IgD-negative memory B cell (primary cell): Measurements from ENCODE around the gene IRX4. TPM values are rescaled to one million over a fixed set of nuclear protein-coding genes. Genes with fewer than 3 reads are reported as not detected.

Experiments used
- H3K27ac Mint-ChIP-seq, 3 donors: one replicate each; pipeline ENCODE4 v1.8.0; 2020 to 2022; ENCODE audit warnings: mild to moderate bottlenecking in 3 of 3, mixed read lengths in 3 of 3, moderate library complexity in 1 of 3
- H3K27me3 Mint-ChIP-seq: one replicate; pipeline ENCODE4 v1.8.0; 2021; ENCODE audit warnings: mixed read lengths
- H3K36me3 Mint-ChIP-seq: one replicate; pipeline ENCODE4 v1.8.0; 2020; ENCODE audit warnings: mild to moderate bottlenecking, mixed read lengths
- H3K4me1 Mint-ChIP-seq, 3 donors: one replicate each; pipeline ENCODE4 v1.8.0; 2020 to 2022; ENCODE audit warnings: mixed read lengths in 3 of 3, mild to moderate bottlenecking in 1 of 3
- H3K4me3 Mint-ChIP-seq, 4 donors: one replicate each; pipeline ENCODE4 v1.8.0; 2020 to 2022; ENCODE audit warnings: mild to moderate bottlenecking in 4 of 4, mixed read lengths in 4 of 4, moderate library complexity in 3 of 4
- H3K9me3 Mint-ChIP-seq, 3 donors: one replicate each; pipeline ENCODE4 v1.8.0; 2020 to 2021; ENCODE audit warnings: mixed read lengths in 3 of 3, mild to moderate bottlenecking in 1 of 3
- polyA plus RNA-seq: library from polyadenylated mRNA; unstranded; fragments of 300-500 nt; fragmentation: Illumina TruSeq; gene quantifications from one replicate; pipeline ENCODE4 v1.2.3, GENCODE V29; 2021

The IRX4 gene
- polyA plus RNA-seq, 1 donor from 2014 or later, result not detected

GRCh38 chr5:1880377-1881025, 2.2 kb downstream of the IRX4 start:
- H3K4me1 Mint-ChIP-seq, result peaks cover 5 to 11% (median 10%) of the 10 kb centered on the region in 3 donors
- peak overlapping the region in 1 of 4 donors; percentile 20 for H3K4me3 Mint-ChIP-seq
- no peaks in the 10 kb centered on the region for H3K36me3 Mint-ChIP-seq
- H3K27ac Mint-ChIP-seq, result peak overlapping the region in 1 of 3 donors; percentile 84
- H3K27me3 Mint-ChIP-seq, result peaks cover 42% of the 10 kb centered on the region
- H3K9me3 Mint-ChIP-seq, result peaks cover 0 to 9% (median 0%) of the 10 kb centered on the region in 3 donors

GRCh38 chr5:1879292-1880263, 3.1 kb downstream of the IRX4 start:
- Mint-ChIP-seq H3K36me3 (no peaks in the 10 kb centered on the region), H3K9me3 (peaks cover 0 to 9% (median 0%) of the 10 kb centered on the region in 3 donors), H3K27me3 (peaks cover 43% of the 10 kb centered on the region), H3K27ac (peak overlapping the region; percentile 80 to 84 (median 83)), H3K4me3 (peak overlapping the region in 2 of 4 donors; percentile 20 to 83), H3K4me1 (peaks cover 5 to 15% (median 11%) of the 10 kb centered on the region in 3 donors)

GRCh38 chr5:1878050-1878849, 4.5 kb downstream of the IRX4 start:
- peaks cover 0 to 6% (median 0%) of the 10 kb centered on the region in 3 donors for H3K9me3 Mint-ChIP-seq
- no peak overlapping the region for H3K4me3 Mint-ChIP-seq
- H3K27me3 Mint-ChIP-seq, result peaks cover 43% of the 10 kb centered on the region
- H3K36me3 Mint-ChIP-seq, result no peaks in the 10 kb centered on the region
- H3K4me1 Mint-ChIP-seq, result peaks cover 0 to 11% (median 8%) of the 10 kb centered on the region in 3 donors
- peak overlapping the region in 1 of 3 donors; percentile 3 for H3K27ac Mint-ChIP-seq

DNA sequence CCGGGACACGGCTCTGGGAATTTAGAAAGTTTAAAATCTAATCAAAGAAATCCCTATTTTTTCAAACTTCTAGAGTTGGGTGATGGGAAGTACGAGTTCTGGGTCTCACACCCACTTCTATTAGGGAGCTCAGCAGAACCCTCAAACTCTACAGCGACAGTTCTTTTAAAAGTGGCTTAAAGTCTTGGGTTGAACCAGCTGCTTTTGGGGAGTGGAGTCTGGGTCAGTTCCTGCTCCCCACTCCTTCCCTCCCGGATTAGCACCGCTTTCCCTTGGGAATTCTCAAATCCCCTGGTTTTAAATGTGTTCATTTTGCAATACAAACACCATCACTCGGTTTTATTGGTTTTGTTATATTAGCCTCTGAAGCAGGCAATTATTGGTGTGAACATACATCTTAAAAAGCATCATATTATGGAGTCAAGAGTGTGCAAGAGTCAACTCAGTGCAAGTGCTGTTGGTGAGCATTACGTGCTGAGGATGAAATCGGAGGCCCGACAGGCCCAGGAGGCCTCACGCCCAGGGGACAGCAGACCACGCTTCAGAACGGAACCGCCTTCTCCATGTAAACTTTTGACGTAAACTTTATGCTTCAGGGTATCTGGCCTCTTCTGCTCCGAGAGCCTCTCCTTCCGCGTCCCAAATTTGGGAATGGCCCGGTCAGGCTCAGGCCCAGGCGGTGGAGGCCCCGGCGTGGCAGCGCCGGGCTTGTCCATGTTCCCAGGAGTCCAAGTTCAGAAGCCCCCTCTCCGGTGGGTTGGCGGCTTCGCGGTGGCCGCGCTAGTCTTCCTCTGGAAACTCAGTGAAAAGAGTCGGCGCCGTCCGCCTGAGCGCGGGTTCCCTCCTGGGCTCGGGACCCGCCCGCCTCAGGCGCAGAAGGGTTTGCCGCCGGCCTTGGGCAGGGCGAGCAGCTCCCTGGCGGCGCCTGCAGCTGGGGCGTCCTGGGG, 5.3 kb downstream of the IRX4 start:
- H3K27me3 Mint-ChIP-seq, result peaks cover 48% of the 10 kb centered on the region
- H3K4me1 Mint-ChIP-seq, result peaks cover 2 to 11% (median 8%) of the 10 kb centered on the region in 3 donors
- peak overlapping the region in 1 of 4 donors; percentile 39 for H3K4me3 Mint-ChIP-seq
- H3K27ac Mint-ChIP-seq, result peak overlapping the region in 1 of 3 donors; percentile 61
- H3K9me3 Mint-ChIP-seq, result peaks cover 0 to 6% (median 0%) of the 10 kb centered on the region in 3 donors
- H3K36me3 Mint-ChIP-seq, result no peaks in the 10 kb centered on the region

DNA sequence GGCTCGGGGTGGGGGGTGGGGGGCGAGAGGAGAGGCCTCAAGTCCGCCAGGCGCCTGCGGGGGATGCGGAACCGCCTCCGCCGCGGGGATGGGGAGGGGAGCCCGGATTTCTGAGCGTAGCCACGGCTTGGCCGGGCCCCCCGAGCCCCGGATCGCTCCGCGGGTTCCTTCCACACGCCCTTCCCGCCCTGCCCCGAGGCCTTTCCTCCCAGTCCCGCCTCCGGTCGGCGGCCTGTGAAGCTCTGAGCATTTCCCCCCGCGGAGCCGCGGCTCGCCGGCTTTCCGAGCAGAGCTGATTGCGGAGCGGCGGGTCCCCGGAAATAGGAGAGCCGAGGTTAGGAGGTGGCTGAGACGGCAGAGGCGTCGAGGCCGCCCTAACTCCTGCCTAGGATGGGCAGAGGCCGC, 6.1 kb downstream of the IRX4 start:
- Mint-ChIP-seq H3K27ac (peak overlapping the region in 1 of 3 donors; percentile 61), H3K4me1 (peaks cover 2 to 11% (median 8%) of the 10 kb centered on the region in 3 donors), H3K27me3 (peaks cover 48% of the 10 kb centered on the region), H3K4me3 (peak overlapping the region in 1 of 4 donors; percentile 3), H3K9me3 (peaks cover 0 to 6% (median 0%) of the 10 kb centered on the region in 3 donors), H3K36me3 (no peaks in the 10 kb centered on the region)

- peaks cover 0 to 6% (median 0%) of the 10 kb centered on the region in 3 donors for H3K9me3 Mint-ChIP-seq
- peaks cover 45% of the 10 kb centered on the region for H3K27me3 Mint-ChIP-seq
- H3K4me3 Mint-ChIP-seq, result peak overlapping the region in 3 of 4 donors; percentile 17 to 90 (median 35)
- H3K27ac Mint-ChIP-seq, result peak overlapping the region in 2 of 3 donors; percentile 74 to 78
- no peaks in the 10 kb centered on the region for H3K36me3 Mint-ChIP-seq
- H3K4me1 Mint-ChIP-seq, result peaks cover 2 to 11% (median 8%) of the 10 kb centered on the region in 3 donors
Observed at GRCh38 chr5:1875843-1876659, 6.7 kb downstream of the IRX4 start.

- Mint-ChIP-seq H3K9me3 (peaks cover 0 to 6% (median 0%) of the 10 kb centered on the region in 3 donors), H3K4me3 (peak overlapping the region in 3 of 4 donors; percentile 53 to 81 (median 81)), H3K27me3 (peaks cover 42% of the 10 kb centered on the region), H3K4me1 (peaks cover 2 to 11% (median 6%) of the 10 kb centered on the region in 3 donors), H3K36me3 (no peaks in the 10 kb centered on the region), H3K27ac (peak overlapping the region in 2 of 3 donors; percentile 78 to 87)
Observed at GRCh38 chr5:1875281-1875842, 7.4 kb downstream of the IRX4 start.

DNA sequence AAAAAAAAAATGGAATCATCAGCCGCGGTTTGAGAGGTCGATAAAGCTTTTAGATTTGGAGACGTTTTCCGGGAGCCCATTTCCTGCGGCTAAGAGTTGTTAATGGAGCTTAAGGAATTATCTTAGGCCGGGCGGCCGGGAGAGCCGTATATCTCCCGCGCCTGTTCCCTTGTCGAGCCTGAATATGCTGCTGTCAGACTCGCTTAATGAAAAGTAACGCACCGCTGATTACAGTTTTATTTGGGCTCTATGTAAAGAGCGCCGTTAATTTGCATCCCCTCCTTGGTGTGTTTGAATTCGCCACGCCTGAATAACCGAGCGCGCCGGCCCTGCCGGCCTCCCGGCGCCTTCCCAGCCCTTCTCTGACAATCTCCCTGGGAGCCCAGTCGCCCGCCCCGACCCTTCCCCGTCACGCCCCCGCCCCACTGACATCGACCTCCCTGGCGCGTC, 7.9 kb downstream of the IRX4 start:
- Mint-ChIP-seq H3K27me3 (peaks cover 37% of the 10 kb centered on the region), H3K36me3 (no peaks in the 10 kb centered on the region), H3K4me3 (peak overlapping the region in 3 of 4 donors; percentile 53 to 81 (median 81)), H3K4me1 (peaks cover 2 to 11% (median 6%) of the 10 kb centered on the region in 3 donors), H3K9me3 (peaks cover 0 to 6% (median 0%) of the 10 kb centered on the region in 3 donors), H3K27ac (peak overlapping the region in 1 of 3 donors; percentile 87)

- Mint-ChIP-seq H3K27me3 (peaks cover 32% of the 10 kb centered on the region), H3K4me3 (peak overlapping the region in 2 of 4 donors; percentile 53 to 68), H3K27ac (no peak overlapping the region), H3K36me3 (no peaks in the 10 kb centered on the region), H3K9me3 (peaks cover 0 to 2% (median 0%) of the 10 kb centered on the region in 3 donors), H3K4me1 (peaks cover 2 to 11% (median 6%) of the 10 kb centered on the region in 3 donors)
Observed at GRCh38 chr5:1874348-1874747, 8.4 kb downstream of the IRX4 start.

DNA sequence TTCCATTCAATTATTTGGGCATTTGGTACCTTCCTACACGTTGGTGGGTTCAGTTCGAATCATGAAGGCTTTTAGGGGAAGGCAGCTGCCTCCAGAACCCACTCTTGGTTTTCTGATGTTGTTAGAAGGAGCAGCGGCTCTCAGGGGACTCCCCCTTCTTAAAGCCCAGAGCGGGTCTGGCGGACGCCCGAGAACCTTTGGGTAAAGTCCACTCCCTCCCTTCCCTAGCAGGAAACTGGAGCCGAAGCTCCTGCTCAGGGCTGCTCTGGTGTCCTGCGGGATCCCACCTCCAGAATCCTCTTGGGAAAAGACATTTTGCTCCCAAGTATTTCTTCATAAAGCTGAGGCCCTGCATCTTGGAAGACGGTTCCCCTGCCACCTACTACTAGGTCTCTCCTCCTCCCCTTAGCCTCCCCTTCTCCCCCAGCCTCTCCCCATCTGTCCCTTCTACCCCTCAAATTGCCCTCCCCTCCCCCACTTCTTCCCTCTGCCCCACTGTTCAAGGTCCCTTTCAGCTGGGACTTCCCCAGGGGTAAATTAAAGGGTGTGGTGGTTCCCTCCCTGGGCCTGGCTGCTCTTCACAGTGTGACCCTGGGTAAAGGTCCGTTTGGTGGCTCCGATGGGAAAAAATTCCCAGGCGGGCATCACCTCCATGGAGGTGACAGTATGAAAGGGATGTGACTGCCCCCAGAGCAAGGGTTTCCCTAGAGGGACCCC, 9.3 kb downstream of the IRX4 start:
- H3K4me1 Mint-ChIP-seq, result peaks cover 2 to 11% (median 6%) of the 10 kb centered on the region in 3 donors
- H3K9me3 Mint-ChIP-seq, result peaks cover 0 to 2% (median 0%) of the 10 kb centered on the region in 3 donors
- H3K36me3 Mint-ChIP-seq, result no peaks in the 10 kb centered on the region
- H3K27me3 Mint-ChIP-seq, result peaks cover 29% of the 10 kb centered on the region
- H3K27ac Mint-ChIP-seq, result no peak overlapping the region
- peak overlapping the region in 1 of 4 donors; percentile 12 for H3K4me3 Mint-ChIP-seq

DNA sequence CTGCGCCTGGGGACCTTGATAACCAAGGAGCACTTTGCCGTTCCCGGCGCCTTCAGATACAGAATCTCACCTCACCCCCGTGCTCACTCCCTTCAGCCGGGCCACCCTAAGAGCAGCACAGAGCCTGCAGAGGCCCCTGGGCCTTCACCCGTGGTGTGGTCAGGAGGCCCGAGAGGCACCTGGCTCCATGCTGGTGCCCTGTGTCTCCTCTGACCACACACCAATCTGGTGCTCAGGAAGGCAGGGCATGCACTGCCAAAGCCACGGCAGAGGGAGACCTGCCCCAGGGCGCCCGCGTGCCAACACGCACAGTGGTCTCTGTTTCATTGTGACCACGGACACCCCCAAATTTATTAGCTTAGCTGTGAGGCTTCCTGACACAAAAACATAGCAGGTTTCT, 11.3 kb downstream of the IRX4 start:
- Mint-ChIP-seq H3K4me3 (no peak overlapping the region), H3K36me3 (no peaks in the 10 kb centered on the region), H3K27me3 (peaks cover 23% of the 10 kb centered on the region), H3K4me1 (peaks cover 2 to 11% (median 3%) of the 10 kb centered on the region in 3 donors), H3K27ac (no peak overlapping the region), H3K9me3 (no peaks in the 10 kb centered on the region)
